A549 treated with RU486 at 1 μM for 4 hours (cell line): ENCODE measurements around the gene ZNF317. TPM values are rescaled to one million over a fixed set of nuclear protein-coding genes. Genes with fewer than 3 reads are reported as not detected.

Experiments used
- total RNA-seq: library from RNA; stranded (reverse); fragments of 200-300 nt; extraction: Qiagen RNA extraction; gene quantifications from 5 replicates; pipeline ENCODE4 v1.2.3, GENCODE V29; 2022; ENCODE audit warnings: low read depth

The ZNF317 gene
- total RNA-seq: 17.9 to 20.8 TPM (median 18.8 TPM) in 5 replicates

DNA sequence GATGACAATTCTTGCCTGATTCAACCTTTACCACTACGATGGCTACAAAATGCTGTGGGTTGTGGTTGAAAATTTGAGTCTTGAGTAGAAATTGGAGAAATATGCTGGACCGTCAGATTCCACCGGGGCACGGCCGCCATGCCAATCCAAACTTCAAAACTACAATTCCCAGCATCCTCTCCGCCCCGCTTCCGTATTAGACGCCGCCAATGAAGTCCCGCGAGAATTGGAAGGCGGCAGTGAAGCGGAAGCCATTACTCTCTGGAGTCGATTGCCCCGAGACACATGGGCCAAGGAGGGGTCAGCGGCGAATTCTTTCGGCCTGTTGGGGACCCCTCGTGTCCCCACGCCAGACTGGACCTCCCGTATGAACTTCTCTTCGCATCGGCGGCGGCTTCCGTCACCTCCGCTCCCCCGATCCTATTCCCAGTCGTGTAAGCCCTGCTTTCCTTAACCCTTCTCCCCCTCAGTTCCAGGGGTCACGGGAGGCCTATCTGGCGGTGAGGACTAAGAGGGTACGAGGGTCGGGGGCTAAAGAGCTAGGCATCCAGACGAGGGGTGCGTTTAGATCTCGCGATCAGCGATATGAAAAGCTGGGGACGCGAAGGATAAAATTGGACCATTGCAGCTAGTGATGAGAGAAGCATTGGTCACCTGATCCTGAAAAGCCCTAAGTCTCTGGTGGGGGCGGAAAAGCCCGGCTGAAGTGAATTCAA is at the start of gene ZNF317:
Gene ZNF317, plus strand, starts transcription at position 239 of the 716 bp plus-strand sequence. CDS start 15,620 bp downstream, outside the sequence.

GRCh38 chr19:9107375-9107774 is 32.8 kb upstream of the ZNF317 start, which contains the start of gene OR7G2:
Gene OR7G2 (minus strand): TSS chr19:9107475. CDS start chr19:9103243, 4,232 bp downstream.

DNA sequence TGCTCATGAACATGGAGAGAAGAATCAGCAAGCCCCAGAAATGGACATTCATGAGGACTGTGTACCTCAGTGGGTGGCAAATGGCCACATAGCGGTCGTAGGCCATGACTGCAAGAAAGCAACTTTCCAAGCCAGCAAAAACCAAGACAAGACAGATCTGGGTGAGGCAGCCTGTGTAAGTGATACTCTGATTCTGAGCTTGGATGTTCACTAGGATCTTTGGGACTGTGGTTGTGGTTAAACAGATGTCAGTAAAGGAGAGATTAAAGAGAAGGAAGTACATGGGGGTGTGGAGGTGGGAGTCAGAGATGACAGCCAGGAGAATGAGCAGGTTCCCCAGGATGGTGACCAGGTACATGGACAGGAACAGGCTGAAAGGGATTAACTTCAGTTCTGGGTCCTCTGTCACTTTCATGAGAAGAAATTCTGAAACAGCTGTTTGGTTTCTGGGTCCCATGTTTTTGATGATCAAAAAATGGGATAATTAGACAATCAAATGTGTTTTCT is 24.8 kb upstream of the ZNF317 start, which contains the start of gene OR7G1:
Gene OR7G1, minus strand, starts transcription at position 457 of the 507 bp plus-strand sequence. Its CDS starts 0 bp downstream, at position 457.

GRCh38 chr19:9126900-9127405 is 13.2 kb upstream of the ZNF317 start, which contains the start of gene OR7G3:
Gene OR7G3 (minus strand): TSS chr19:9126950. CDS start chr19:9126950, 0 bp downstream.

DNA sequence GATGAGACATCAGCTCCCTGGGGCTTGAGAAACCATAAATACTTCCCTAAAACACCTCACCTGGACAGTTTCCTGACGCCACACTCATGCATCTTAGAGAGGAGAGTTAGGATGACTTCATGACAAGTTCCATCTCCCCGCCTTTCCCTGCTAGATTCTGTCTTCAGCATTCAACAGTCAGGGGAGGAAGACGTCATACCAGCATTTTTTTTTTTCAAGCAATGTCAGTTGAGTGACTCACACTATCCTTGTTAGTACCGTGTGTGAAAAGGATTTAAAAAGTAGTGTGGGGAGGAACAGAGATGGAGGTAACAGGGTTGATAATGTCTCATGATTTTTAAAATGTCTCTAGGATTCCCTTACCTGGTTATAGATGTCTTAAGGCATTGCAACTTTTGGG is 38.7 kb downstream of the ZNF317 start, which contains the start of gene OR7D2:
Gene OR7D2, plus strand, starts transcription at position 79 of the 400 bp plus-strand sequence. CDS start 6,803 bp downstream, outside the sequence.

Other genes starting within 250 kb of the ZNF317 start
- 0.02 to 0.06 TPM (median 0.03 TPM) in 4 of 5 replicates, not detected in the other for gene MUC16, start 130.0 kb upstream of the ZNF317 start, total RNA-seq
- not detected in 5 replicates for gene OR1M1, start 53.3 kb upstream of the ZNF317 start, total RNA-seq
- gene OR7G2, start 32.9 kb upstream of the ZNF317 start, total RNA-seq: not detected in 5 replicates
- not detected in 5 replicates for gene OR7G1, start 24.6 kb upstream of the ZNF317 start, total RNA-seq
- not detected in 5 replicates for gene OR7G3, start 13.4 kb upstream of the ZNF317 start, total RNA-seq
- gene OR7D2, start 38.6 kb downstream of the ZNF317 start, total RNA-seq: not detected in 5 replicates
- not detected in 5 replicates for gene OR7D4, start 79.2 kb downstream of the ZNF317 start, total RNA-seq
- gene OR7E24, start 110.5 kb downstream of the ZNF317 start, total RNA-seq: not detected in 5 replicates
- 0.63 to 1.7 TPM (median 0.87 TPM) in 5 replicates for gene ZNF699, start 169.4 kb downstream of the ZNF317 start, total RNA-seq
- gene ZNF559, start 183.8 kb downstream of the ZNF317 start, total RNA-seq: 3.5 to 6.0 TPM (median 4.9 TPM) in 5 replicates
- 0.38 to 0.66 TPM (median 0.54 TPM) in 5 replicates for gene ZNF177, start 222.6 kb downstream of the ZNF317 start, total RNA-seq